ENCODE measurements around the gene PCNX1.

The PCNX1 gene

DNA sequence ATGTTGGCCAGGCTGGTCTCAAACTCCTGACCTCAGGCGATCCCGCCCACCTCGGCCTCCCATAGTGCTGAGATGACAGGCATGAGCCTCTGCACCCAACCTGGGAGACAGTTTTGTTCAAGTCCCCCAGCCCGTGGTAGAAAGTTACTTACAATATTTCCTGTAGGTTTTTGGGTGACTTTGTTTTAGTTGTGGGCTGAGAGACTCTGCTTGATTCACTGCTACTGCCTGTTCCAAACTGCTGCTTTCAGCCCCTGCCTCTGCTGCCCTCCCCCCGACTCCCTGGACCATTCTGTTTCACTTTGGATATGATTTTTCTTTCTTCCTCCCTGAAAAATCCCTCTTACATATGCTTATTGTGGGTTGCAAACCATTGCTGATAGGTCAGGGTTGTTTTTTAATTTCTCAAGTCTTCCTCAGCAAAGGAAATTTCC is 13.4 kb upstream of the PCNX1 start:
- Histone ChIP-seq H3K4me1 (peaks cover 9% of the 10 kb centered on the region), H3K27ac (no peak overlapping the region), H3K9ac (no peak overlapping the region), H3K4me2 (ENCODE audit: low read length) (no peak overlapping the region), H2AFZ (no peak overlapping the region), H3K9me3 (ENCODE audit: control insufficient read depth, low read length) (no peaks in the 10 kb centered on the region), H3K4me3 (ENCODE audit: low read depth, low read length) (no peak overlapping the region), H3K27me3 (ENCODE audit: control insufficient read depth, insufficient read depth, low read length) (no peaks in the 10 kb centered on the region), H3K36me3 (ENCODE audit: control insufficient read depth, insufficient read depth, low read length) (no peaks in the 10 kb centered on the region), H3K79me2 (no peaks in the 10 kb centered on the region)
- TF ChIP-seq, protein P1, sequence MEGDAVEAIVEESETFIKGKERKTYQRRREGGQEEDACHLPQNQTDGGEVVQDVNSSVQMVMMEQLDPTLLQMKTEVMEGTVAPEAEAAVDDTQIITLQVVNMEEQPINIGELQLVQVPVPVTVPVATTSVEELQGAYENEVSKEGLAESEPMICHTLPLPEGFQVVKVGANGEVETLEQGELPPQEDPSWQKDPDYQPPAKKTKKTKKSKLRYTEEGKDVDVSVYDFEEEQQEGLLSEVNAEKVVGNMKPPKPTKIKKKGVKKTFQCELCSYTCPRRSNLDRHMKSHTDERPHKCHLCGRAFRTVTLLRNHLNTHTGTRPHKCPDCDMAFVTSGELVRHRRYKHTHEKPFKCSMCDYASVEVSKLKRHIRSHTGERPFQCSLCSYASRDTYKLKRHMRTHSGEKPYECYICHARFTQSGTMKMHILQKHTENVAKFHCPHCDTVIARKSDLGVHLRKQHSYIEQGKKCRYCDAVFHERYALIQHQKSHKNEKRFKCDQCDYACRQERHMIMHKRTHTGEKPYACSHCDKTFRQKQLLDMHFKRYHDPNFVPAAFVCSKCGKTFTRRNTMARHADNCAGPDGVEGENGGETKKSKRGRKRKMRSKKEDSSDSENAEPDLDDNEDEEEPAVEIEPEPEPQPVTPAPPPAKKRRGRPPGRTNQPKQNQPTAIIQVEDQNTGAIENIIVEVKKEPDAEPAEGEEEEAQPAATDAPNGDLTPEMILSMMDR (IDR thresholded peaks at IDR 0.05) = no peak

DNA sequence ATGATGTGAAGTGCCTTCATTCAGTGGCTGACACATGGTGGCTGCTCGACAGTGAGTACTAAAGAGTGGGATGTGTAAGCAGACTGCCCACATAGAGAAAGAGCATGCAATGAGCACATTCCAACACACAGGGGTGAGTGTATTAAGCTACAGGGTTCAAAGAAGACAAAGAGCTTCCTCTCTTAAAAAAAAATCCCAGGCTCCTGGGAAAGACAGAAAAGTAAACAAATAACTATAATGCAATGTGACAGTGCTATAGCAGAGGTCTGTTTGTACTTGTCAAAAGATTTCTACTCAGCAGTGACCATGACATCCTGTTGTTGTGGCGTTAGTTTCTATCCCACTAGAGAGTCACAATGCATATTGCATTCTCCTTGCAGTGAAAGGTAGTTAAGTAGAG is 12.4 kb upstream of the PCNX1 start:
- no peak overlapping the region for H3K4me2 ChIP-seq (ENCODE audit: low read length)
- H3K4me3 ChIP-seq (ENCODE audit: low read depth, low read length) = no peak overlapping the region
- TF ChIP-seq, protein P1 (IDR thresholded peaks at IDR 0.05) = no peak
- H3K36me3 ChIP-seq (ENCODE audit: control insufficient read depth, insufficient read depth, low read length) = no peaks in the 10 kb centered on the region
- no peak overlapping the region for H3K27ac ChIP-seq
- no peak overlapping the region for H3K9ac ChIP-seq
- no peak overlapping the region for H2AFZ ChIP-seq
- H3K79me2 ChIP-seq = no peaks in the 10 kb centered on the region
- H3K4me1 ChIP-seq = peaks cover 11% of the 10 kb centered on the region
- no peaks in the 10 kb centered on the region for H3K27me3 ChIP-seq (ENCODE audit: control insufficient read depth, insufficient read depth, low read length)
- no peaks in the 10 kb centered on the region for H3K9me3 ChIP-seq (ENCODE audit: control insufficient read depth, low read length)

DNA sequence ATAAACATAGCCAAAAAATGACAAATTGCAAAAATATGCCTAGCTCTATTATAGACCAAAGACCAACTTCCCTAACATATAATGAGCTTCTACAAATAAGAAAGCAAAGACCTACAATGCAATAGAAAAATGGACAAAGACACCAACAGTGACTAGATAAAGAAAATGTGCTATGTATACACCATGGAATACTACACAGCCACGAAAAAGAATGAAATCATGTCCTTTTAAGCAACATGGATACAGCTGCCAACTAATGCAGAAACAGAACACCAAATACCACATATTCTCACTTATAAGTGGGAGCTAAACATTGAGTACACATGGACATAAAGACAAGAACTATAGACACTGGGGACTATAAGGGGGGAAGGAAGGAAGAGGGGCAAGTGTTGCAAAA is 10.9 kb upstream of the PCNX1 start:
- TF ChIP-seq, protein P1 (IDR thresholded peaks at IDR 0.05) = no peak
- Histone ChIP-seq H3K4me3 (ENCODE audit: low read depth, low read length) (no peak overlapping the region), H3K27ac (no peak overlapping the region), H3K4me1 (peaks cover 11% of the 10 kb centered on the region), H3K36me3 (ENCODE audit: control insufficient read depth, insufficient read depth, low read length) (no peaks in the 10 kb centered on the region), H3K4me2 (ENCODE audit: low read length) (no peak overlapping the region), H3K9me3 (ENCODE audit: control insufficient read depth, low read length) (no peaks in the 10 kb centered on the region), H3K27me3 (ENCODE audit: control insufficient read depth, insufficient read depth, low read length) (no peaks in the 10 kb centered on the region), H3K9ac (no peak overlapping the region), H2AFZ (no peak overlapping the region), H3K79me2 (no peaks in the 10 kb centered on the region)

DNA sequence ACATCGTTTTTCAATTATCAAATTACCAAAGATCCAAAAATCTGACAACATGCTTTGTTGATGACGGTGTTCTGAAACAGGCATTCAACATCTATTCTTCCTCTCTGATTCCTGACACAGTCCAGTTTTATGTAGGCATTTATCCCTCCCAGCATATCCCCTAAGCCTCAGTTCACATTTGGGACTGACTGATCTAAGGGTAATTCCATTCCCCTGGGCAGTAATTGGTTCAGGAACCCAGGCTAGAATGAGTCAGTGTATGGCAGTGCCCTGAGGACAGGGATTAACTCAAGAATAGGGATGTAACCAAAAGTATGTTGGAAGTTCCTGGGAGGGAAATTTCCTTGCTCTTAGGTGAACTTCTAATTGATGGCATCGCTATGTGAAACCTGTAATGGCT is 10.3 kb upstream of the PCNX1 start:
- H3K27ac ChIP-seq = no peak overlapping the region

DNA sequence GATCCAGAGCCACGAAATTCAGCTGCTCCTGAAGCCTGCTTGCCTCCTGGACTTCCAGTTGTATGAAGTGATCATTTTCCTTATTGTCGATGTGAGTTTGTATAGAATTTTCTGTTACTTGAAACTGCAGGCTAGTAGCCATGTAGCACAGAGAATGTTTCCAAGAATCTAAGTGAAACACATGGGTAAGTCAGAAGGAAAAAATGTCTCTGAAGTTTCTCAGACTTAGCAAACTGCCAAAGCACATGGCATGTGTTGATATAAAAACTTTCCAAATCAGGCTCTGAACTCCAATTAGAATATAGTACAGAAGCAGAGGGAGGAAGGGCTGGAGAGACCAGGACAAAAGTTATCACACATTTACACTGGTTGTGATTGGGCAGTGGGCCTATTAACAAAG is 9.8 kb upstream of the PCNX1 start:
- H3K27ac ChIP-seq = no peak overlapping the region
- no peaks in the 10 kb centered on the region for H3K36me3 ChIP-seq (ENCODE audit: control insufficient read depth, insufficient read depth, low read length)
- H3K4me2 ChIP-seq (ENCODE audit: low read length) = no peak overlapping the region
- no peaks in the 10 kb centered on the region for H3K9me3 ChIP-seq (ENCODE audit: control insufficient read depth, low read length)
- no peaks in the 10 kb centered on the region for H3K79me2 ChIP-seq
- TF ChIP-seq, protein P1 (IDR thresholded peaks at IDR 0.05) = no peak
- no peak overlapping the region for H3K9ac ChIP-seq
- peaks cover 11% of the 10 kb centered on the region for H3K4me1 ChIP-seq
- no peak overlapping the region for H3K4me3 ChIP-seq (ENCODE audit: low read depth, low read length)
- no peaks in the 10 kb centered on the region for H3K27me3 ChIP-seq (ENCODE audit: control insufficient read depth, insufficient read depth, low read length)
- peak overlapping the region; percentile 28 for H2AFZ ChIP-seq

More for the DNA sequence above, 10.3 kb upstream of the PCNX1 start:
- H3K9me3 ChIP-seq (ENCODE audit: control insufficient read depth, low read length) = no peaks in the 10 kb centered on the region
- no peak overlapping the region for H3K9ac ChIP-seq
- no peaks in the 10 kb centered on the region for H3K79me2 ChIP-seq
- no peaks in the 10 kb centered on the region for H3K27me3 ChIP-seq (ENCODE audit: control insufficient read depth, insufficient read depth, low read length)
- TF ChIP-seq, protein P1 (IDR thresholded peaks at IDR 0.05) = no peak
- H3K4me1 ChIP-seq = peaks cover 11% of the 10 kb centered on the region
- H3K4me2 ChIP-seq (ENCODE audit: low read length) = no peak overlapping the region
- no peaks in the 10 kb centered on the region for H3K36me3 ChIP-seq (ENCODE audit: control insufficient read depth, insufficient read depth, low read length)
- no peak overlapping the region for H3K4me3 ChIP-seq (ENCODE audit: low read depth, low read length)
- no peak overlapping the region for H2AFZ ChIP-seq

All from parathyroid adenoma (tissue), 2 donors.